22Rv1 (cell line): ENCODE results near the gene CFAP210.

ENCODE experiments used
- ZFX ChIP-seq: fragments of 450-650 bp; IDR thresholded peaks from 2 replicates; pipeline ENCODE4 v1.6.1; 2017; ENCODE audit warnings: antibody characterized with exemption, borderline replicate concordance
- TF ChIP-seq, protein P1 (sequence below): fragments of 450-650 bp; IDR thresholded peaks from 2 replicates; pipeline ENCODE4 v1.5.1; 2017; ENCODE audit warnings: mild to moderate bottlenecking

DNA sequence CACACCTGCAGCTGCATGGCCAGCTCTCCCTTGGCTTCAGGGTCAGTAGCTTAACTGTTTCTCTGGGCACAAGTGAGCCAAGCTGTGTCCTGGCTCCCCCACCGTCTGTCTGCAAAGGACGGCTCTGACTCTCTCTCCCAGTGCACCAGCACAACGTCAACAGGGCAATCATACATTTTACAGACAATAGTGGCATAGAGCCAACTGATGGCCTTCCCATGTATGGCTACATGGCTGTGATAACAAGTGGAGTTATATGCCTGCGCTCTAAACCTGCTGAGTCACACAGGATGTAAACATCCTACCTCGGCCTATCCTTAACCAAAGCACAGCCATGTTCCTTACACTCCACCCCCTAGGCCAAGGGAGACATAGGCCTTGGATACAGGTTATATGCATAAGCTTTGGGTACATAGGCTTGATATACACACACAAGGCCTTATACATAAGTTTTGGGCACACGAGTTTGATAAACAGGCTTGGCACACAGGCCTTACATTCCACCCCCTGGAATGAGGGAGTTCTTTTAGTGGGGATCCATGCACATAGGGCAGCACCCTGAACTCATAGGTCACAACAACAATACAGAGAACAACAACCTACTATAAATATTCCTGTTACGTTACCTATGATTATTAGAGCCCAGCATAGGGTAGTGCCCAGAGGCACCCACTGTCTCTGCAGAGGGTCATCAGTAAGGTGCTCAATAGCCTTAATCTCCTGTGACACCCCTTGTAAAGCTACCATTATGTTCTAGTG lies 17.7 kb upstream of the CFAP210 start:
- TF ChIP-seq, protein P1, sequence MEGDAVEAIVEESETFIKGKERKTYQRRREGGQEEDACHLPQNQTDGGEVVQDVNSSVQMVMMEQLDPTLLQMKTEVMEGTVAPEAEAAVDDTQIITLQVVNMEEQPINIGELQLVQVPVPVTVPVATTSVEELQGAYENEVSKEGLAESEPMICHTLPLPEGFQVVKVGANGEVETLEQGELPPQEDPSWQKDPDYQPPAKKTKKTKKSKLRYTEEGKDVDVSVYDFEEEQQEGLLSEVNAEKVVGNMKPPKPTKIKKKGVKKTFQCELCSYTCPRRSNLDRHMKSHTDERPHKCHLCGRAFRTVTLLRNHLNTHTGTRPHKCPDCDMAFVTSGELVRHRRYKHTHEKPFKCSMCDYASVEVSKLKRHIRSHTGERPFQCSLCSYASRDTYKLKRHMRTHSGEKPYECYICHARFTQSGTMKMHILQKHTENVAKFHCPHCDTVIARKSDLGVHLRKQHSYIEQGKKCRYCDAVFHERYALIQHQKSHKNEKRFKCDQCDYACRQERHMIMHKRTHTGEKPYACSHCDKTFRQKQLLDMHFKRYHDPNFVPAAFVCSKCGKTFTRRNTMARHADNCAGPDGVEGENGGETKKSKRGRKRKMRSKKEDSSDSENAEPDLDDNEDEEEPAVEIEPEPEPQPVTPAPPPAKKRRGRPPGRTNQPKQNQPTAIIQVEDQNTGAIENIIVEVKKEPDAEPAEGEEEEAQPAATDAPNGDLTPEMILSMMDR: no peak
- no peak for TF ChIP-seq ZFX
